RWPE1 (cell line): ENCODE measurements around the gene MTA2.

Experiments
- CTCF ChIA-PET: fragments of 350-600 bp; sonication (Branson Sonifier 250); formaldehyde crosslinking; extraction: SDS; loops from one replicate; lab custom pipeline; 2021; lab: Yijun Ruan, JAX
- POLR2A ChIA-PET: fragments of 400-600 bp; formaldehyde crosslinking; extraction: SDS; loops from one replicate; lab custom pipeline; 2020; ENCODE audit warnings: antibody characterized with exemption; ENCODE audit not compliant: low non-redundant PET; lab: Yijun Ruan, JAX
- DNase-seq: peaks from one replicate; pipeline ENCODE4 v3.0.0; 2012; ENCODE audit warnings: low spot score
- H3K27ac ChIP-seq: fragments of 450-650 bp; 2 replicates; pipeline ENCODE4 v1.5.1; 2017
- TF ChIP-seq, protein P1 (sequence below): fragments of 450-650 bp; conservative IDR thresholded peaks from 2 replicates; pipeline ENCODE4 v1.5.1; 2017; ENCODE audit warnings: low read depth, mild to moderate bottlenecking

Gene MTA2

DNA sequence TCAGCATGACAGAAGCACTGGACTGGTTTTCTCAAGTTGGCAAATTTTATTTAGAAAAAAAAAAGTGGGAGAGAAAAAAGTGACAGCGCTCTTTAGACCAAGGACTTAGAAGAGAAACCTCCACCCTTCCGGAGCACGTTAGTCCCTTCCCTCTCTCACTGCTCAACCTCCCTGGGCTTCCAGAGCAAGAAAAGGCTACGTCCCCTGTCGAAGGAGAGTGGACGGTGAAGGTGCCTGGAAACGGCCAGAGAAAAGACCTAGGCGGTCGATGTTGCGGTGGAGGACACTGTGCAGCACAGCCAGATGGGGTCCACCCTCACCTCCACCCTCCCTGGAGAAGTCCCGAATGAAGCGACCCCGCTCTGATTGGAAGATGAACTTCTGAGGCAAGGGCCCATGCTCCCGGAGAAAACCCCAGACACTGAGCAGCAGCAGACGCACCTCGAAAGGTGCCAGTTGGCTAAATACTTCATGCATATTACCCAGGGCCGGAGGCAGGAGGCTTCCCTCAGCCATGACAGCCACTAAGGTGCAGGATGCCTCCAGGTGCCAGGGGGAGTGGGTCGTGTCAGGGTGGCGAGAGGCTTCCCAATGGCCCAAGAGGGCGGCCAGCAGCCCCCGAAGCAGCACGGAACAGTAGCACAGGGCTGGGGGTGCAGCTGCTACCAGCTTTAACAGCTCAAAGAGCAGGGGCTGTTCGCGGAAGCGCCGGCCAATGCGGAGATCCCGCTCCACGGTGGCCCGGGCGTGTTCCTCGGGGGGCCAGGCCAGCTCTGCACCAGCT, 45.4 kb upstream of the MTA2 start:
- peak overlapping the region; percentile 87 for H3K27ac ChIP-seq
- TF ChIP-seq, protein P1, sequence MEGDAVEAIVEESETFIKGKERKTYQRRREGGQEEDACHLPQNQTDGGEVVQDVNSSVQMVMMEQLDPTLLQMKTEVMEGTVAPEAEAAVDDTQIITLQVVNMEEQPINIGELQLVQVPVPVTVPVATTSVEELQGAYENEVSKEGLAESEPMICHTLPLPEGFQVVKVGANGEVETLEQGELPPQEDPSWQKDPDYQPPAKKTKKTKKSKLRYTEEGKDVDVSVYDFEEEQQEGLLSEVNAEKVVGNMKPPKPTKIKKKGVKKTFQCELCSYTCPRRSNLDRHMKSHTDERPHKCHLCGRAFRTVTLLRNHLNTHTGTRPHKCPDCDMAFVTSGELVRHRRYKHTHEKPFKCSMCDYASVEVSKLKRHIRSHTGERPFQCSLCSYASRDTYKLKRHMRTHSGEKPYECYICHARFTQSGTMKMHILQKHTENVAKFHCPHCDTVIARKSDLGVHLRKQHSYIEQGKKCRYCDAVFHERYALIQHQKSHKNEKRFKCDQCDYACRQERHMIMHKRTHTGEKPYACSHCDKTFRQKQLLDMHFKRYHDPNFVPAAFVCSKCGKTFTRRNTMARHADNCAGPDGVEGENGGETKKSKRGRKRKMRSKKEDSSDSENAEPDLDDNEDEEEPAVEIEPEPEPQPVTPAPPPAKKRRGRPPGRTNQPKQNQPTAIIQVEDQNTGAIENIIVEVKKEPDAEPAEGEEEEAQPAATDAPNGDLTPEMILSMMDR = no peak
- no peak for DNase-seq
- ChIA-PET POLR2A (interaction anchor here (0.6 kb wide), 2 partner anchors 13 to 55 kb away, joined by 4 read pairs; partner anchors contain the start of gene TUT1), CTCF (interaction anchor here (0.6 kb wide), 1 partner anchor 65 kb away, joined by 4 read pairs; no protein-coding TSS in a partner anchor)

DNA sequence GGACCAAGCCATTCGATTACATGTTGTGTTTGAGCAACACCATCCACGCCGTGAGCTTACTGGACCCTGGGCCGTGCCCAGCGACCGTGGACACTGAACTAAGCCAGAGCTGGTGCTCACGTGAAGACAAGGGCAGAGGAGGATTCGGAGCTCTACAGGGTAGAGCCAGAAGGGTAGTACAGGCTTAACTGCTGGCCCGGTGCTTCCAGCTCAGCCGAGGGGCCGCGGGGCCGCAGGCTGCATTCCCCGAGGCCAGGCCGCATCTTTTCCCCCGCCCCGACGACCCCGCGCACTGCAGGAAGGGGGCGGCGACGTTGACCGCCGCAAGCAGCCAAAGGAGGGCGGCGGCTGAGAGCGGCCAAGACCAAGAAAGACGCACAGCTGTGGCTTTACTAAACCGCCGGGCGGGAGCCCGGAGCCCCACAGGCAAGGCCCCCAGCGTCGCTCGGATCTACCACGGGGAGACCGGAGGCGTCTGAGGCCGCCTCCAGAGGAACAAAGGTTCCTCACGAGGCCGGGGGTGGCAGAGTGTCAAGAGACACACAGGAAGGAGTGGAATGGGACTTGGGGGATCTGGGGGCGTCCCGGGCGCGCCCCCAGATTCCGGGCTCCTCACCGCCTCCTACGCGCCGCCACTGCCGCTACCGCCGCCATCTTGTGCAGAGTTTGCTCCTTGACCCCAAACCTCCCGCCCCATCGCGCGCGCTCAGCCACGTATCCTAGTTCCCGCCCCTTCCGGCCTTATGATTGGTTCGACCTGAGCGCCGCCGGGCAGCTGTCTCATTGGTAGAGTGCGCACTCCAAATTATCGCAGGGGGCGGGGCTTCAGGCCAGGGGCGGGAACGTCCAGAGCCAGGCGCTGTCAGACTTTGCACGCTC, 44.5 kb upstream of the MTA2 start, which contains the start of gene GANAB:
TSS of gene GANAB (minus strand) at position 668 of the 879 bp plus-strand sequence. CDS start at position 654, 14 bp downstream.
- CTCF ChIA-PET = interaction anchor here (0.8 kb wide), 1 partner anchor 252 kb away, joined by 3 read pairs; no protein-coding TSS in a partner anchor

DNA sequence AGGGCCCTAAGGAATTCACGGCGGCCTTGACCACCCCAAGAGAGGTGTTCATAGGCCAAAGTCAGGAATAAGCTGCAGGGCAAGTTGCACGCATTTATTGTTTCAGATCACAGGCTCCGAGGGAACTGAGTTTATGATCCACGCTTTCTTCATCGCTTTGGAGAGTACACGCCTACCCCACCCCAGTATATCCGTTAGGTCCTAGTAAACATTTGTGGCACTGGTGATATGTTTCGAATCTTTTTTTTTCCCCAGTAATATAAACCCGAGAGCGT, 43.9 kb upstream of the MTA2 start:
- CTCF ChIA-PET = interaction anchor here (0.8 kb wide), 1 partner anchor 251 kb away, joined by 3 read pairs; no protein-coding TSS in a partner anchor

More for the DNA sequence above, 44.5 kb upstream of the MTA2 start, which contains the start of gene GANAB:
- TF ChIP-seq, protein P1 = no peak
- peak; percentile 99 for DNase-seq
- POLR2A ChIA-PET = interaction anchor here (0.6 kb wide), 3 partner anchors 13 to 55 kb away, joined by 4 read pairs; partner anchors contain the start of gene TUT1
- peak within 1 kb of the TSS; percentile 87 for H3K27ac ChIP-seq

DNA sequence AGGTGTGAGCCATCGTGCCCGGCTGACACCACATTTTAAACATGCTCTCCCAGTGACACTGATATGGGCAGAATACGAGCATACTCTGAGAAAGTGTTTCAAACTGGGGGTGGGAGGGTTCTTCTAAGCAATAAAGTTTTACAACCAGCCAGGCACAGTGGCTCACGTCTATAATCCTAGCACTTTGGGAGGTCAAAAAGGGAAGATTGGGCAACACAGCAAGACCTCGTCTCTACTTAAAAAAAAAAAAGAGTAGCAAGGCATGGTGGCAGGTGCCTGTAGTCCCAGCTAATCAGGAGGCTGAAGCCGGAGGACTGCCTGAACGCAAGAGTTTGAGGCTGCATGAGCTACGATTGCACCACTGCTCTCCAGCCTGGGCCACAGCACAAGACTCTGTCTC, 42.6 kb upstream of the MTA2 start:
- no peak for DNase-seq
- ChIA-PET CTCF (no interaction called here), POLR2A (interaction anchor here (1.4 kb wide), 1 partner anchor 9 kb away, joined by 3 read pairs; the partner anchor contains the start of gene INTS5)
- peak overlapping the region; percentile 50 for H3K27ac ChIP-seq
- TF ChIP-seq, protein P1 = no peak

More for the DNA sequence above, 43.9 kb upstream of the MTA2 start:
- POLR2A ChIA-PET = interaction anchor here (0.6 kb wide), 1 partner anchor 44 kb away, joined by 4 read pairs; no protein-coding TSS in a partner anchor
- DNase-seq = no peak
- peak overlapping the region; percentile 87 for H3K27ac ChIP-seq
- TF ChIP-seq, protein P1 = no peak

DNA sequence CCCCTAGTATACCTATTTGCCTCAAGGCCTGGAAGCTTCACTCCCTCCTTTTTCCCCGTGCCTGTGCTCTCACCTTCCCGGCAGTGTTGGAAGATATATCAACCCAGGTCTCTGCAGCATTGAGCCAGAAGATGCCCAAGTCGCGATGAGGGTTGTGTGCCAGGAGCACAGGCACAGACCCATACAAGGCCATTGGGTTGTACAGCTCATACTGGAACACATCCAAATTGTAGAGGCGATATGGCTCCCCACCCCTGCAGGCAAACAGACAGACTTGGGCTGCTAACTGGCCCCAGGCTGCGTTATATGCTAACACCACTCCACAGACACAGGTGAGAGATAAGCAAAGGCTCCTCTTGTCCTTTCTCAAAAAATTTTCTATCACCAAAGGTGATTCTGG, 30.8 kb upstream of the MTA2 start:
- POLR2A ChIA-PET = no interaction called here
- CTCF ChIA-PET = interaction anchor here (0.7 kb wide), 1 partner anchor 817 kb away, joined by 3 read pairs; no protein-coding TSS in a partner anchor
- no peak for DNase-seq
- TF ChIP-seq, protein P1 = no peak
- peak overlapping the region; percentile 11 for H3K27ac ChIP-seq

DNA sequence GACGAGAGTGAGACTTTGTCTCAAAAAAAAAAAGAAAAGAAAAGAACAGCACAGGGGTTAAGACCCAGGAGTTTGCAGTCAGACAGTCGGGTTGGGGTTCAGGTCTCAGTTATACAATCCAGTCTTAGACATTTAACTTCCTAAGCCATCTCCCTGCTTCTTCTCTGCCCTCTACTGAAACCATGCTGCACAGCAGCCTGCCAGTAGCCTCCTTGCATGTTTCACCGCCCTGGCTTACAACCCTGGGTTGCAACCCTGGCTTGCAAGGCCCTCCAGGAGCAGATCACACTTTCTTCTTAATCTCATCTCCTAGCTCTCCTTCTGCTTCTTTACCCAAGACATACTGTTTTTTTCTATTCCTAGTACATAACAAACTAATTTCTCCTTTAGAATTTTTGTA, 26.0 kb upstream of the MTA2 start:
- POLR2A ChIA-PET = no interaction called here

More for the DNA sequence above, 26.0 kb upstream of the MTA2 start:
- no peak for DNase-seq
- TF ChIP-seq, protein P1 = no peak
- H3K27ac ChIP-seq = 0 out of 2 replicates have a peak overlapping the region, but pooled peaks have one; percentile 19
- CTCF ChIA-PET = no interaction called here
